Measurements from ENCODE around the gene EXD2.

Gene EXD2

DNA sequence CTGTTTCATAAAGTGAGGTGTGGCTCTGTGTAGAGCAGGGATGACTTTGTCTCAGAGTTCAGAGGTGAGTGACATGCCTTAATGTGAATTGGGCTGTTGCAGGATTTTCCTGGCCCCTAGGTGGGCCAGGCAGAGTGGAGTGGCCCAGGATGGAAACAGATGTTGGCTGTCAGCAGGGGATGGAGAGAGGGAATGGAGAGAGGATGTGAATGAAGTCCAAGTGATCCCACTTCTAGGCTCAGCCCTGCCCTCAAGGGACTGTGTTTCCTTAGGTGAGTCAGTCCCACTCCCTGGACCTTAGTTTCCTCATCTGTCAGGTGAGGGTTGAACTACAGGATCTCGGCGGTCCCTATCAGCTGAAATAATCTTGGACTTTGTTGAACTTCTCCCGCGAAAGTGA, 76.2 kb downstream of the EXD2 start:
- no peak for TF ChIP-seq CTCF (IDR thresholded peaks at IDR 0.05; ENCODE audit: insufficient read depth, missing control alignments)
- no peak for FAIRE-seq
- DNase-seq (ENCODE audit: insufficient read length, low spot score) = no peak

GRCh38 chr14:69268223-69268622, 76.9 kb downstream of the EXD2 start:
- no peak for TF ChIP-seq CTCF (IDR thresholded peaks at IDR 0.05; ENCODE audit: insufficient read depth, missing control alignments)
- no peak for FAIRE-seq
- no peak for DNase-seq (ENCODE audit: insufficient read length, low spot score)

GRCh38 chr14:69268763-69269162, 77.5 kb downstream of the EXD2 start:
- no peak for TF ChIP-seq CTCF (IDR thresholded peaks at IDR 0.05; ENCODE audit: insufficient read depth, missing control alignments)
- FAIRE-seq (no peak), DNase-seq (ENCODE audit: insufficient read length, low spot score) (no peak)

DNA sequence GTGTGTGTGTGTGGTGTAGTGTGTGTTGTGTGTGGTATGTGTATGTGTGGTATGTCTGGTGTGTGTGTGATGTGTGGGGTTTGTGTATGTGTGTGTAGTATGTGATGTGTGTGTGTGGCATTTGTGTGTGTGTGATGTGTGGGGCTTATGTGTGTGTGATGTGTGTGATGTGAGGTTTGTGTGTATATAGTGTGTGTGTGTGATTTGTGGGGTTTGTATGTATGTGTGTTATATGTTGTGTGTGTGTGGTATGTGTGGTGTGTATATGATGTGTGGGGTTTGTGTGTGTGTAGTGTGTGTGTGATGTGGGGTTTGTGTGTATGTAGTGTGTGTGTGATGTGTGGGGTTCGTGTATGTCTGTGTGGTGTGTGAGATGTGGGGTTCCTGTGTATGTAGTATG, 78.1 kb downstream of the EXD2 start:
- TF ChIP-seq CTCF (IDR thresholded peaks at IDR 0.05; ENCODE audit: insufficient read depth, missing control alignments) = no peak
- FAIRE-seq (no peak), DNase-seq (ENCODE audit: insufficient read length, low spot score) (no peak)

DNA sequence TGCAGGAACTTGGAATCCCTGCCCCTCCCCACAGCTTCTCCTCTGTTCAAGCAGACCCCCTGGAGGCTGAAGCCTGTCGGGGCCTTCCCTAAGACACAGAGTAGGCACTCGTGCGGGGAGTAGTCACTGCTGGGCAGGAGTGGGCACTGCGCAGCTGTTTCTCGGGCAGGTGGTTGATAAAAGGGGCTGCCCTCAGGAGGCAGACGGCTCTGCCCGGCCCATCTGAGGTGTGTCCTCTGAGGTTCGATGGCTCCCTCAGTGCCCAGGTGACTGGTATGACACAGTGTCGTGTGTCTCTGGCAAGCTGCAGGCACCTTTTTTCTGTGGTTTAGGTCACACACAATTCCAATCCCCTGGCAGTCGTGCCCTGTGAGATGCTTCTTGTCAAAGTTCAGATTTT, 78.8 kb downstream of the EXD2 start:
- FAIRE-seq (no peak), DNase-seq (ENCODE audit: insufficient read length, low spot score) (no peak)
- no peak for TF ChIP-seq CTCF (IDR thresholded peaks at IDR 0.05; ENCODE audit: insufficient read depth, missing control alignments)

- DNase-seq (ENCODE audit: insufficient read length, low spot score) = no peak
- FAIRE-seq = no peak
- no peak for TF ChIP-seq CTCF (IDR thresholded peaks at IDR 0.05; ENCODE audit: insufficient read depth, missing control alignments)
Measured at GRCh38 chr14:69270795-69271708, 79.8 kb downstream of the EXD2 start.

- no peak for TF ChIP-seq CTCF (IDR thresholded peaks at IDR 0.05; ENCODE audit: insufficient read depth, missing control alignments)
- no peak for FAIRE-seq
- DNase-seq (ENCODE audit: insufficient read length, low spot score) = no peak
Measured at GRCh38 chr14:69274321-69274720, 83.0 kb downstream of the EXD2 start.
